Activated T-helper 9 cell treated with anti-CD3 and anti-CD28 coated beads, Interleukin-2, amount 50 U/mL, for 16 hours (primary cell): ENCODE results near the gene BICC1.

ENCODE experiments used
- DNase-seq: peaks from one replicate; pipeline ENCODE4 v3.0.0-alpha.2; 2020; ENCODE audit warnings: low read depth

BICC1 gene

GRCh38 chr10:58704226-58704625 lies 191.6 kb downstream of the BICC1 start:
- no peak for DNase-seq

GRCh38 chr10:58704671-58705141 lies 192.0 kb downstream of the BICC1 start:
- no peak for DNase-seq

GRCh38 chr10:58706836-58707235 lies 194.2 kb downstream of the BICC1 start:
- DNase-seq: no peak

GRCh38 chr10:58712141-58712540 lies 199.5 kb downstream of the BICC1 start:
- no peak for DNase-seq

GRCh38 chr10:58712982-58713381 lies 200.3 kb downstream of the BICC1 start:
- no peak for DNase-seq

- no peak for DNase-seq
Measured at GRCh38 chr10:58714409-58714808, 201.7 kb downstream of the BICC1 start.

- DNase-seq: no peak
Measured at GRCh38 chr10:58715061-58715460, 202.4 kb downstream of the BICC1 start.

- DNase-seq: no peak
Measured at GRCh38 chr10:58718596-58718995, 205.9 kb downstream of the BICC1 start.

GRCh38 chr10:58721601-58722281 lies 209.1 kb downstream of the BICC1 start:
- no peak for DNase-seq

GRCh38 chr10:58723186-58723585 lies 210.5 kb downstream of the BICC1 start:
- no peak for DNase-seq

GRCh38 chr10:58723966-58724365 lies 211.3 kb downstream of the BICC1 start:
- no peak for DNase-seq

- no peak for DNase-seq
Measured at GRCh38 chr10:58724781-58725180, 212.1 kb downstream of the BICC1 start.

GRCh38 chr10:58725901-58726300 lies 213.2 kb downstream of the BICC1 start:
- no peak for DNase-seq

- no peak for DNase-seq
Measured at GRCh38 chr10:58727633-58728032, 215.0 kb downstream of the BICC1 start.

- no peak for DNase-seq
Measured at GRCh38 chr10:58731276-58731675, 218.6 kb downstream of the BICC1 start.

- no peak for DNase-seq
Measured at GRCh38 chr10:58733436-58733835, 220.8 kb downstream of the BICC1 start.

- no peak for DNase-seq
Measured at GRCh38 chr10:58734116-58734515, 221.4 kb downstream of the BICC1 start.

- DNase-seq: no peak
Measured at GRCh38 chr10:58734664-58735063, 222.0 kb downstream of the BICC1 start.

- DNase-seq: no peak
Measured at GRCh38 chr10:58735087-58735486, 222.4 kb downstream of the BICC1 start.

- no peak for DNase-seq
Measured at GRCh38 chr10:58740620-58741369, 228.1 kb downstream of the BICC1 start.

- DNase-seq: no peak
Measured at GRCh38 chr10:58741673-58742072, 229.0 kb downstream of the BICC1 start.

- no peak for DNase-seq
Measured at GRCh38 chr10:58742141-58742540, 229.5 kb downstream of the BICC1 start.

- DNase-seq: no peak
Measured at GRCh38 chr10:58743466-58744115, 230.9 kb downstream of the BICC1 start.
